Measurements from ENCODE around the gene ZC3H7B. TPM values are rescaled to one million over a fixed set of nuclear protein-coding genes. Genes with fewer than 3 reads are reported as not detected.

ZC3H7B gene
- total RNA-seq, 1 donor from 2014 or later, result 28.2 TPM

- Histone ChIP-seq H3K9me3 (no peaks in the 10 kb centered on the region), H3K27me3 (no peaks in the 10 kb centered on the region), H3K36me3 (peaks cover 0 to 13% of the 10 kb centered on the region in 2 donors), H3K4me1 (peaks cover 34% of the 10 kb centered on the region), H3K4me3 (no peak overlapping the region), H3K27ac (peak overlapping the region; percentile 98)
- intact Hi-C loops (cut with DNase I), result no loop called here
- no peak for DNase-seq (ENCODE audit: extremely low spot score in 2 of 2)
- TF ChIP-seq POLR2A (IDR thresholded peaks at IDR 0.05) (no peak), CTCF (IDR thresholded peaks at IDR 0.05) (no peak), POLR2AphosphoS5 (IDR thresholded peaks at IDR 0.05; ENCODE audit: insufficient read depth in 1 of 2, low read depth in 1 of 2) (no peak)
Observed at GRCh38 chr22:41384128-41384527, 82.8 kb downstream of the ZC3H7B start.

- no peaks in the 10 kb centered on the region for H3K9me3 ChIP-seq
- no peak for DNase-seq (ENCODE audit: extremely low spot score in 2 of 2)
- TF ChIP-seq POLR2A (IDR thresholded peaks at IDR 0.05) (no peak), POLR2AphosphoS5 (IDR thresholded peaks at IDR 0.05; ENCODE audit: insufficient read depth in 1 of 2, low read depth in 1 of 2) (no peak), CTCF (IDR thresholded peaks at IDR 0.05) (no peak)
- peaks cover 23% of the 10 kb centered on the region for H3K4me1 ChIP-seq
- no peak overlapping the region for H3K4me3 ChIP-seq
- peaks cover 0 to 36% of the 10 kb centered on the region in 2 donors for H3K36me3 ChIP-seq
- no peak overlapping the region for H3K27ac ChIP-seq
- intact Hi-C loops (cut with DNase I), result no loop called here
- H3K27me3 ChIP-seq, result no peaks in the 10 kb centered on the region
Observed at GRCh38 chr22:41387341-41387740, 86.0 kb downstream of the ZC3H7B start.

GRCh38 chr22:41394012-41394356, 92.7 kb downstream of the ZC3H7B start:
- Histone ChIP-seq H3K36me3 (peaks cover 0 to 75% of the 10 kb centered on the region in 2 donors), H3K27me3 (no peaks in the 10 kb centered on the region), H3K4me1 (peaks cover 13% of the 10 kb centered on the region), H3K4me3 (no peak overlapping the region), H3K9me3 (no peaks in the 10 kb centered on the region), H3K27ac (peak overlapping the region; percentile 70)
- no peak for DNase-seq (ENCODE audit: extremely low spot score in 2 of 2)
- intact Hi-C loops (cut with DNase I), result no loop called here
- TF ChIP-seq POLR2A (IDR thresholded peaks at IDR 0.05) (no peak), CTCF (IDR thresholded peaks at IDR 0.05) (no peak), POLR2AphosphoS5 (IDR thresholded peaks at IDR 0.05; ENCODE audit: insufficient read depth in 1 of 2, low read depth in 1 of 2) (no peak)

- Histone ChIP-seq H3K27me3 (no peaks in the 10 kb centered on the region), H3K4me1 (peaks cover 13% of the 10 kb centered on the region), H3K27ac (no peak overlapping the region), H3K36me3 (peaks cover 0 to 66% of the 10 kb centered on the region in 2 donors), H3K9me3 (no peaks in the 10 kb centered on the region), H3K4me3 (no peak overlapping the region)
- TF ChIP-seq POLR2AphosphoS5 (IDR thresholded peaks at IDR 0.05; ENCODE audit: insufficient read depth in 1 of 2, low read depth in 1 of 2), result no peak
- no peak for TF ChIP-seq POLR2A (IDR thresholded peaks at IDR 0.05)
- TF ChIP-seq CTCF (IDR thresholded peaks at IDR 0.05), result no peak
- intact Hi-C loops (cut with DNase I), result no loop called here
- no peak for DNase-seq (ENCODE audit: extremely low spot score in 2 of 2)
Observed at GRCh38 chr22:41395531-41396240, 94.4 kb downstream of the ZC3H7B start.

GRCh38 chr22:41397143-41397811, 96.0 kb downstream of the ZC3H7B start:
- no peaks in the 10 kb centered on the region for H3K27me3 ChIP-seq
- no peak overlapping the region for H3K4me3 ChIP-seq
- no peak overlapping the region for H3K27ac ChIP-seq
- peaks cover 20% of the 10 kb centered on the region for H3K4me1 ChIP-seq
- H3K9me3 ChIP-seq, result no peaks in the 10 kb centered on the region
- intact Hi-C loops (cut with DNase I), result no loop called here
- DNase-seq (ENCODE audit: extremely low spot score in 2 of 2), result no peak
- peaks cover 0 to 55% of the 10 kb centered on the region in 2 donors for H3K36me3 ChIP-seq
- TF ChIP-seq CTCF (IDR thresholded peaks at IDR 0.05) (no peak), POLR2A (IDR thresholded peaks at IDR 0.05) (no peak), POLR2AphosphoS5 (IDR thresholded peaks at IDR 0.05; ENCODE audit: insufficient read depth in 1 of 2, low read depth in 1 of 2) (no peak)
